SK-N-SH treated with all-trans-retinoic acid at 6 μM for 48 hours (cell line): ENCODE measurements around the gene EMD.
A peak's percentile ranks its signal among the peaks of the same experiment; 100 is the strongest.

Source experiments
- BACH2 ChIP-seq: fragments of 250-450 bp; sonication (Bioruptor Pico); IDR thresholded peaks from 2 replicates; pipeline ENCODE4 v1.9.0; 2021; ENCODE audit warnings: mild to moderate bottlenecking, borderline replicate concordance
- ESRRG ChIP-seq: fragments of 250-450 bp; sonication (Bioruptor Pico); IDR thresholded peaks from 2 replicates; pipeline ENCODE4 v1.6.1; 2021; ENCODE audit warnings: mild to moderate bottlenecking
- OSR1 ChIP-seq: fragments of 250-450 bp; sonication (Bioruptor Pico); IDR thresholded peaks from 2 replicates; pipeline ENCODE4 v1.8.0; 2022; ENCODE audit warnings: moderate library complexity, mild to moderate bottlenecking, inconsistent platforms
- RARB ChIP-seq: fragments of 250-450 bp; sonication (Bioruptor Pico); IDR thresholded peaks from 2 replicates; pipeline ENCODE4 v1.8.0; 2021; ENCODE audit warnings: mild to moderate bottlenecking, moderate library complexity
- TOX ChIP-seq: fragments of 250-450 bp; sonication (Bioruptor Pico); IDR thresholded peaks from 2 replicates; pipeline ENCODE4 v1.8.0; 2021; ENCODE audit warnings: mild to moderate bottlenecking, moderate library complexity, borderline replicate concordance
- ZFP3 ChIP-seq: fragments of 250-450 bp; sonication (Bioruptor Pico); IDR thresholded peaks from 2 replicates; pipeline ENCODE4 v1.5.0; 2020; ENCODE audit warnings: mild to moderate bottlenecking, moderate library complexity
- ZFP30 ChIP-seq: fragments of 450-650 bp; formaldehyde crosslinking; IDR thresholded peaks from 2 replicates; pipeline ENCODE4 v1.5.0; 2022; ENCODE audit warnings: mild to moderate bottlenecking, moderate library complexity
- ZNF565 ChIP-seq: fragments of 450-650 bp; formaldehyde crosslinking; conservative IDR thresholded peaks from 2 replicates; pipeline ENCODE4 v1.5.0; 2020; ENCODE audit warnings: low read depth, mild to moderate bottlenecking, moderate library complexity
- TF ChIP-seq, protein P1 (sequence below): fragments of 250-450 bp; sonication (Bioruptor Pico); IDR thresholded peaks from 2 replicates; pipeline ENCODE4 v1.5.1; 2020; ENCODE audit warnings: low read depth, mild to moderate bottlenecking, moderate library complexity
- TF ChIP-seq, protein P2 (sequence below): fragments of 250-450 bp; sonication (Bioruptor Pico); IDR thresholded peaks from 2 replicates; pipeline ENCODE4 v1.8.0; 2020; ENCODE audit warnings: mild to moderate bottlenecking, moderate library complexity, borderline replicate concordance
- TF ChIP-seq, protein P3 (sequence below): fragments of 250-450 bp; sonication (Bioruptor Pico); IDR thresholded peaks from 2 replicates; pipeline ENCODE4 v1.5.1; 2021; ENCODE audit warnings: mild to moderate bottlenecking, moderate library complexity
- TF ChIP-seq, protein P4 (sequence below): fragments of 250-450 bp; sonication (Bioruptor Pico); IDR thresholded peaks from 2 replicates; pipeline ENCODE4 v1.8.0; 2021; ENCODE audit warnings: low read depth, mild to moderate bottlenecking, moderate library complexity, borderline replicate concordance

DNA sequence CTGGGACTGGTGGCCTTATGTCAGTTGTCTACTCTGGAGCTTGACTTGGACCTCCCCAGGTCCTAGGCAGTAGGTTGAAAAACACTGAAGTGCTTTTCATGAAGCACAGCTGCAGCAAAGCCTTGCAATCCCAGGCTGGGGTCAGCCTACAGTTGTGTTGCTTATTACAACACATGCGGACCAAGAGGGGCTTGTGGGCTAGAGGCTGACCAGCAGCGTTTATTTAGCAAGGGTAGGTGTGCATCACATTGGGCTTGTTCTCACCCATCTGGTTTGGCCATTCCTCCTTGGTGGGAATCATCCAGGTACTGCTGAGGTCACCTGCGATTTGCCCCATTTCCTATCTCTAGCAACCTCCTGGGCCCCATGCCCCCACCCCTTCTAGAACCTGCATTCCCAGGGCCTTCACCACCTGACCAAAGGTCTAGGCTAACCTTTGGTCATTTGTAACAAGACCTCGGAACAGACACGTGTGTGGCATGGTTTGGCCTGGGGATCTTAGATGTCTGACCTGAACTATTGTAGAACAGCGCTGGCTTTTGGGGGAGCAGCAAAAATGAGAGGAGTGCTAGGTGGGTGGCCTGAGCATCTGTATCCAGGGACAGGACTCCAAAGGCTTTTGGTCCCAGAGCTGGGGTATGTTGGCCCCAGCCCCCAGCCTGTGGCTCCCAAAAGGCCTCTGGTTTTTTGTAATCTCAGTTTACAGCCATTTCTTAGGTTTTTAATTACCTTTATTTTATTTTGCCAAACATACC lies 22.1 kb downstream of the EMD start:
- TF ChIP-seq, protein P1, sequence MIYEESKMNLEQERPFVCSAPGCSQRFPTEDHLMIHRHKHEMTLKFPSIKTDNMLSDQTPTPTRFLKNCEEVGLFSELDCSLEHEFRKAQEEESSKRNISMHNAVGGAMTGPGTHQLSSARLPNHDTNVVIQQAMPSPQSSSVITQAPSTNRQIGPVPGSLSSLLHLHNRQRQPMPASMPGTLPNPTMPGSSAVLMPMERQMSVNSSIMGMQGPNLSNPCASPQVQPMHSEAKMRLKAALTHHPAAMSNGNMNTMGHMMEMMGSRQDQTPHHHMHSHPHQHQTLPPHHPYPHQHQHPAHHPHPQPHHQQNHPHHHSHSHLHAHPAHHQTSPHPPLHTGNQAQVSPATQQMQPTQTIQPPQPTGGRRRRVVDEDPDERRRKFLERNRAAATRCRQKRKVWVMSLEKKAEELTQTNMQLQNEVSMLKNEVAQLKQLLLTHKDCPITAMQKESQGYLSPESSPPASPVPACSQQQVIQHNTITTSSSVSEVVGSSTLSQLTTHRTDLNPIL, result peak; percentile 50
- TF ChIP-seq, protein P2, sequence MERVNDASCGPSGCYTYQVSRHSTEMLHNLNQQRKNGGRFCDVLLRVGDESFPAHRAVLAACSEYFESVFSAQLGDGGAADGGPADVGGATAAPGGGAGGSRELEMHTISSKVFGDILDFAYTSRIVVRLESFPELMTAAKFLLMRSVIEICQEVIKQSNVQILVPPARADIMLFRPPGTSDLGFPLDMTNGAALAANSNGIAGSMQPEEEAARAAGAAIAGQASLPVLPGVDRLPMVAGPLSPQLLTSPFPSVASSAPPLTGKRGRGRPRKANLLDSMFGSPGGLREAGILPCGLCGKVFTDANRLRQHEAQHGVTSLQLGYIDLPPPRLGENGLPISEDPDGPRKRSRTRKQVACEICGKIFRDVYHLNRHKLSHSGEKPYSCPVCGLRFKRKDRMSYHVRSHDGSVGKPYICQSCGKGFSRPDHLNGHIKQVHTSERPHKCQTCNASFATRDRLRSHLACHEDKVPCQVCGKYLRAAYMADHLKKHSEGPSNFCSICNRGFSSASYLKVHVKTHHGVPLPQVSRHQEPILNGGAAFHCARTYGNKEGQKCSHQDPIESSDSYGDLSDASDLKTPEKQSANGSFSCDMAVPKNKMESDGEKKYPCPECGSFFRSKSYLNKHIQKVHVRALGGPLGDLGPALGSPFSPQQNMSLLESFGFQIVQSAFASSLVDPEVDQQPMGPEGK (CRISPR knock-in tag), result no peak; the same call in 1 of the 2 replicates
- no peak for TF ChIP-seq BACH2 (CRISPR knock-in tag)
- TF ChIP-seq, protein P3, sequence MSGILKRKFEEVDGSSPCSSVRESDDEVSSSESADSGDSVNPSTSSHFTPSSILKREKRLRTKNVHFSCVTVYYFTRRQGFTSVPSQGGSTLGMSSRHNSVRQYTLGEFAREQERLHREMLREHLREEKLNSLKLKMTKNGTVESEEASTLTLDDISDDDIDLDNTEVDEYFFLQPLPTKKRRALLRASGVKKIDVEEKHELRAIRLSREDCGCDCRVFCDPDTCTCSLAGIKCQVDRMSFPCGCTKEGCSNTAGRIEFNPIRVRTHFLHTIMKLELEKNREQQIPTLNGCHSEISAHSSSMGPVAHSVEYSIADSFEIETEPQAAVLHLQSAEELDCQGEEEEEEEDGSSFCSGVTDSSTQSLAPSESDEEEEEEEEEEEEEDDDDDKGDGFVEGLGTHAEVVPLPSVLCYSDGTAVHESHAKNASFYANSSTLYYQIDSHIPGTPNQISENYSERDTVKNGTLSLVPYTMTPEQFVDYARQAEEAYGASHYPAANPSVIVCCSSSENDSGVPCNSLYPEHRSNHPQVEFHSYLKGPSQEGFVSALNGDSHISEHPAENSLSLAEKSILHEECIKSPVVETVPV (CRISPR knock-in tag), result 0 out of 2 replicates have a peak, but pooled peaks have one; percentile 69
- TF ChIP-seq OSR1 (CRISPR knock-in tag), result no peak
- no peak for TF ChIP-seq TOX (CRISPR knock-in tag)
- 0 out of 2 replicates have a peak, but pooled peaks have one; percentile 46 for TF ChIP-seq RARB (CRISPR knock-in tag)
- TF ChIP-seq ZFP30 (CRISPR knock-in tag), result 0 out of 2 replicates have a peak, but pooled peaks have one; percentile 3
- TF ChIP-seq, protein P4, sequence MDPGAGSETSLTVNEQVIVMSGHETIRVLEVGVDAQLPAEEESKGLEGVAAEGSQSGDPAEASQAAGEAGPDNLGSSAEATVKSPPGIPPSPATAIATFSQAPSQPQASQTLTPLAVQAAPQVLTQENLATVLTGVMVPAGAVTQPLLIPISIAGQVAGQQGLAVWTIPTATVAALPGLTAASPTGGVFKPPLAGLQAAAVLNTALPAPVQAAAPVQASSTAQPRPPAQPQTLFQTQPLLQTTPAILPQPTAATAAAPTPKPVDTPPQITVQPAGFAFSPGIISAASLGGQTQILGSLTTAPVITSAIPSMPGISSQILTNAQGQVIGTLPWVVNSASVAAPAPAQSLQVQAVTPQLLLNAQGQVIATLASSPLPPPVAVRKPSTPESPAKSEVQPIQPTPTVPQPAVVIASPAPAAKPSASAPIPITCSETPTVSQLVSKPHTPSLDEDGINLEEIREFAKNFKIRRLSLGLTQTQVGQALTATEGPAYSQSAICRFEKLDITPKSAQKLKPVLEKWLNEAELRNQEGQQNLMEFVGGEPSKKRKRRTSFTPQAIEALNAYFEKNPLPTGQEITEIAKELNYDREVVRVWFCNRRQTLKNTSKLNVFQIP (CRISPR knock-in tag), result no peak
- no peak for TF ChIP-seq ZNF565 (CRISPR knock-in tag)
- no peak for TF ChIP-seq ZFP3
- TF ChIP-seq ESRRG, result 0 out of 2 replicates have a peak, but pooled peaks have one; percentile 28
